K562 (cell line): Measurements from ENCODE around the gene COA7. TPM values are rescaled to one million over a fixed set of nuclear protein-coding genes. Genes with fewer than 3 reads are reported as not detected.

Source experiments
- BCLAF1 ChIP-seq, 2 experiments: fragments of 450-650 bp in 1 of 2; IDR thresholded peaks; 2 replicates each; pipeline ENCODE4 v1.6.1; 2011 to 2017; ENCODE audit warnings: low read depth in 2 of 2, antibody characterized with exemption in 1 of 2, borderline replicate concordance in 1 of 2, low read length in 1 of 2, mild to moderate bottlenecking in 1 of 2, mixed read lengths in 1 of 2; ENCODE audit not compliant: control insufficient read depth in 1 of 2
- CTBP1 ChIP-seq: fragments of 450-650 bp; IDR thresholded peaks from 2 replicates; pipeline ENCODE4 v1.6.1; 2016; ENCODE audit warnings: borderline replicate concordance
- GMEB1 ChIP-seq: fragments of 250-450 bp; sonication (Bioruptor Pico); IDR thresholded peaks from 2 replicates; pipeline ENCODE4 v1.4.0; 2020; ENCODE audit warnings: mild to moderate bottlenecking
- KDM1A ChIP-seq, 2 experiments: fragments of 450-650 bp; IDR thresholded peaks; 2 replicates each; pipeline ENCODE4 v1.6.1; 2016; ENCODE audit warnings: mild to moderate bottlenecking in 2 of 2
- PCBP1 ChIP-seq: fragments of 200-400 bp; formaldehyde crosslinking; IDR thresholded peaks from 2 replicates; pipeline ENCODE4 v1.6.1; 2018; ENCODE audit warnings: mild to moderate bottlenecking, low read depth, low read length; ENCODE audit not compliant: poor library complexity, severe bottlenecking
- POLR2A ChIP-seq: fragments of 450-650 bp; conservative IDR thresholded peaks from 2 replicates; pipeline ENCODE4 v1.6.1; 2016
- XRCC4 ChIP-seq: IDR thresholded peaks from one replicate; pipeline ENCODE4 v1.6.1; 2011; ENCODE audit not compliant: insufficient read depth, insufficient read length; ENCODE audit errors: extremely low read depth
- ZFX ChIP-seq: sonication (generic); formaldehyde crosslinking; IDR thresholded peaks from 2 replicates; pipeline ENCODE4 v1.8.0; 2022; ENCODE audit warnings: mild to moderate bottlenecking, missing genetic modification reagents, moderate library complexity
- polyA plus RNA-seq, 8 experiments: library from polyadenylated mRNA; depleted of rRNA in 4 of 8; stranded (reverse) in 5 of 8; unstranded in 3 of 8; fragments of >200 nt; fragmentation: Nextera tagmentation in 2 of 8; fragmentation: Illumina TruSeq in 1 of 8; extraction: Ambion mirVana in 2 of 8; extraction: Trizol in 1 of 8; gene quantifications; 2 replicates each; pipeline versions ENCODE4 v1.2.1 to v1.2.3, GENCODE V29; 2011 to 2014; ENCODE audit warnings: inconsistent platforms in 1 of 8, missing spikeins in 1 of 8
- total RNA-seq, 7 experiments: library from RNA; depleted of rRNA in 6 of 7; stranded (reverse); fragments of >200 nt in 6 of 7; fragmentation: Illumina TruSeq in 2 of 7; extraction: Trizol in 2 of 7; gene quantifications; 2 replicates each; pipeline versions ENCODE4 v1.2.1 to v1.2.3, GENCODE V29; 2011 to 2021; ENCODE audit warnings: low replicate concordance in 1 of 7

Gene COA7
- total and polyA plus RNA-seq, 9 of the 15 experiments (the other 6 are each of a cell fraction or from before 2014, with no cell fraction given) = 19.4 to 82.8 (median 51.0) TPM

DNA sequence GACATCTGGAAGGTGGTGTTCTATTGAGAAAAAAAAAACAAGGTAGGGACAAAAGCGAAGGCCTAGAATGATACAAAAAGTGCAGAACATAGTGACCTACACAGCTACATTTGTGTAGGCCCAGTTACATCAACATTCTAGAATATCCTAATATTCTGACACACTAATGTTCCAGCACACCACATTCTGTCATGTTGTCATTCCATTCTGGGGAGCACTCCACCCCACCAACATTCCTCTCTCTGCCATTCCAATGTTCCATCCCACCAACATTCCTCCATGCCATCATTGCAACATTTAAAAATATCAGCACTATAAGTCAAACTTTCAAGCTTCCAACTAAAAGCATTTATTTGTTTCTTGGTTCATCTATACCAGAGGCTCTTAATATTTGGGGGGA is 28.5 kb downstream of the COA7 start (continued):
- no peak for TF ChIP-seq GMEB1
- TF ChIP-seq CTBP1 = no peak
- no peak for TF ChIP-seq XRCC4
- TF ChIP-seq POLR2A = no peak
- no peak for TF ChIP-seq PCBP1
- no peak for TF ChIP-seq ZFX
- TF ChIP-seq KDM1A (IDR thresholded peaks at IDR 0.05) = no peak
- no peak for TF ChIP-seq BCLAF1 (IDR thresholded peaks at IDR 0.05; ENCODE audit: borderline replicate concordance in 1 of 2, control insufficient read depth in 1 of 2, low read depth in 2 of 2, low read length in 1 of 2)
- TF ChIP-seq, all 486 proteins: peak for 0
